GM21717 (cell line): Measurements from ENCODE around the gene PATJ.
"Not testable (repeated sequence)": the region's sequence is repeated elsewhere in the genome, so short reads cannot be mapped to it uniquely, and the experiment has no call there.

Source experiments
- ATAC-seq: cut with Tn5 transposase; IDR thresholded peaks from one replicate; pipeline ENCODE4 v1.9.1; 2021; ENCODE audit warnings: mild to moderate bottlenecking, moderate library complexity; ENCODE audit not compliant: unreplicated experiment

Gene PATJ

GRCh38 chr1:62194651-62195544 is 452.6 kb downstream of the PATJ start, which contains the start of gene L1TD1:
L1TD1 (plus strand) TSS chr1:62194849; CDS start chr1:62206629, 11,780 bp downstream.
- ATAC-seq: no peak

- ATAC-seq: no peak
These were observed 453.9 kb downstream of the PATJ start for GRCh38 chr1:62196086-62196690.

GRCh38 chr1:62198069-62198780 is 455.9 kb downstream of the PATJ start:
- no peak for ATAC-seq

- ATAC-seq: no peak
These were observed 456.5 kb downstream of the PATJ start for GRCh38 chr1:62198781-62199125.

- no peak for ATAC-seq
These were observed 464.9 kb downstream of the PATJ start for GRCh38 chr1:62207187-62207586.

- no peak for ATAC-seq
These were observed 465.8 kb downstream of the PATJ start for GRCh38 chr1:62208087-62208486.

GRCh38 chr1:62208970-62209369 is 466.7 kb downstream of the PATJ start:
- no peak for ATAC-seq

- no peak for ATAC-seq
These were observed 467.8 kb downstream of the PATJ start for GRCh38 chr1:62209931-62210595.

GRCh38 chr1:62210960-62211359 is 468.7 kb downstream of the PATJ start:
- ATAC-seq: no peak

- ATAC-seq: no peak
These were observed 470.1 kb downstream of the PATJ start for GRCh38 chr1:62212411-62212810.

GRCh38 chr1:62213075-62213914 is 471.0 kb downstream of the PATJ start:
- no peak for ATAC-seq

GRCh38 chr1:62218604-62219003 is 476.3 kb downstream of the PATJ start:
- no peak for ATAC-seq

GRCh38 chr1:62220456-62220855 is 478.2 kb downstream of the PATJ start:
- ATAC-seq: not testable (repeated sequence)

GRCh38 chr1:62221171-62221570 is 478.9 kb downstream of the PATJ start:
- ATAC-seq: no peak

GRCh38 chr1:62222321-62222720 is 480.0 kb downstream of the PATJ start:
- no peak for ATAC-seq

- ATAC-seq: no peak
These were observed 481.9 kb downstream of the PATJ start for GRCh38 chr1:62224182-62224581.

- no peak for ATAC-seq
These were observed 485.2 kb downstream of the PATJ start for GRCh38 chr1:62227496-62227895.
